HT-29 (cell line): ENCODE results near the gene PDCD5. TPM values are rescaled to one million over a fixed set of nuclear protein-coding genes. Genes with fewer than 3 reads are reported as not detected.
"Not testable (repeated sequence)": the region's sequence is repeated elsewhere in the genome, so short reads cannot be mapped to it uniquely, and the experiment has no call there.

ENCODE experiments used
- DNase-seq: peaks from one replicate; pipeline ENCODE4 v3.0.0-alpha.2; 2015; ENCODE audit warnings: low spot score
- total RNA-seq: library from RNA; depleted of rRNA; stranded (reverse); fragments of >200 nt; shearing (Covaris generic); gene quantifications from 2 replicates; pipeline ENCODE4 v1.2.3, GENCODE V29; 2014; rRNA removed

The PDCD5 gene
- total RNA-seq = 204 and 221 TPM in 2 replicates

GRCh38 chr19:32580901-32581704 lies at the start of gene PDCD5:
Gene PDCD5 (plus strand): TSS chr19:32581190. CDS start chr19:32581262, 72 bp downstream.
- peak; percentile 98 for DNase-seq

- DNase-seq = no peak
Observed at GRCh38 chr19:32532233-32532632, 48.8 kb upstream of the PDCD5 start.

GRCh38 chr19:32537580-32537979 lies 43.4 kb upstream of the PDCD5 start:
- no peak for DNase-seq

GRCh38 chr19:32539240-32539916 lies 41.6 kb upstream of the PDCD5 start:
- DNase-seq = no peak

GRCh38 chr19:32540621-32541020 lies 40.4 kb upstream of the PDCD5 start:
- DNase-seq = no peak

GRCh38 chr19:32541376-32541775 lies 39.6 kb upstream of the PDCD5 start:
- DNase-seq = not testable (repeated sequence)

- DNase-seq = no peak
Observed at GRCh38 chr19:32542477-32543108, 38.4 kb upstream of the PDCD5 start.

GRCh38 chr19:32543115-32543900 lies 37.7 kb upstream of the PDCD5 start:
- no peak for DNase-seq

- no peak for DNase-seq
Observed at GRCh38 chr19:32544917-32545316, 36.1 kb upstream of the PDCD5 start.

GRCh38 chr19:32550666-32551065 lies 30.3 kb upstream of the PDCD5 start:
- no peak for DNase-seq

GRCh38 chr19:32555786-32556185 lies 25.2 kb upstream of the PDCD5 start:
- DNase-seq = no peak

- DNase-seq = no peak
Observed at GRCh38 chr19:32558607-32559228, 22.3 kb upstream of the PDCD5 start.

GRCh38 chr19:32563761-32564160 lies 17.2 kb upstream of the PDCD5 start:
- DNase-seq = no peak

- no peak for DNase-seq
Observed at GRCh38 chr19:32566246-32566830, 14.7 kb upstream of the PDCD5 start.

GRCh38 chr19:32567486-32567885 lies 13.5 kb upstream of the PDCD5 start:
- no peak for DNase-seq

GRCh38 chr19:32570081-32570785 lies 10.8 kb upstream of the PDCD5 start:
- peak; percentile 82 for DNase-seq

GRCh38 chr19:32571471-32572075 lies 9.4 kb upstream of the PDCD5 start:
- not testable (repeated sequence) for DNase-seq

GRCh38 chr19:32572700-32573491 lies 8.1 kb upstream of the PDCD5 start:
- not testable (repeated sequence) for DNase-seq

GRCh38 chr19:32573492-32573794 lies 7.5 kb upstream of the PDCD5 start:
- no peak for DNase-seq
